A549 (cell line): Measurements from ENCODE around the gene DSG2. TPM values are rescaled to one million over a fixed set of nuclear protein-coding genes. Genes with fewer than 3 reads are reported as not detected.

Experiments
- ATAC-seq, 2 experiments: fragments of 200-7000 bp in 1 of 2; fragments of >200 bp in 1 of 2; cut with Nextera tagmentation in 1 of 2; cut with Tn5 transposase in 1 of 2; 3 replicates each; pipeline versions ENCODE4 v1.8.0 to v1.9.1; 2018 to 2020; ENCODE audit warnings: mild to moderate bottlenecking in 1 of 2, moderate library complexity in 1 of 2
- CTCF ChIA-PET: fragments of 300-600 bp; sonication (Branson Sonifier 250); formaldehyde crosslinking; extraction: SDS; loops from one replicate; lab custom pipeline; 2021; ENCODE audit warnings: antibody characterized with exemption, inconsistent platforms; lab: Yijun Ruan, JAX
- POLR2A ChIA-PET: fragments of 350-600 bp; formaldehyde crosslinking; extraction: SDS; loops from one replicate; lab custom pipeline; 2021; ENCODE audit warnings: antibody characterized with exemption, inconsistent platforms; lab: Yijun Ruan, JAX
- DNase-seq, 2 experiments: peaks; one replicate each; pipeline versions ENCODE4 v3.0.0 to v3.0.0-alpha.2; 2011 to 2016; ENCODE audit warnings: low read depth in 1 of 2, low spot score in 1 of 2
- FAIRE-seq: peaks from 2 replicates; lab custom pipeline; 2011; peaks lifted over from hg19 to GRCh38; lab: Jason Lieb, UNC
- H3K27ac ChIP-seq, 2 experiments: fragments of >200 bp; sonication (Bioruptor Twin); formaldehyde crosslinking; 3 replicates each; pipeline ENCODE4 v1.5.1; 2016 to 2017
- H3K4me1 ChIP-seq: fragments of >200 bp; sonication (Bioruptor Twin); formaldehyde crosslinking; 3 replicates; pipeline ENCODE4 v1.6.1; 2016
- H3K4me2 ChIP-seq: fragments of >200 bp; sonication (Bioruptor Twin); formaldehyde crosslinking; 3 replicates; pipeline ENCODE4 v1.6.1; 2016
- H3K4me3 ChIP-seq: fragments of >200 bp; sonication (Bioruptor Twin); formaldehyde crosslinking; 3 replicates; pipeline ENCODE4 v1.5.1; 2016
- H3K9me3 ChIP-seq: fragments of >200 bp; sonication (Bioruptor Twin); formaldehyde crosslinking; 3 replicates; pipeline ENCODE4 v1.6.1; 2016
- CBX2 ChIP-seq: fragments of 200-600 bp; sonication (generic); IDR thresholded peaks from 2 replicates; pipeline ENCODE4 v1.6.1; 2016; ENCODE audit warnings: low read depth, mild to moderate bottlenecking, borderline replicate concordance
- CBX8 ChIP-seq: fragments of 200-600 bp; sonication (generic); IDR thresholded peaks from 2 replicates; pipeline ENCODE4 v1.6.1; 2016
- CEBPB ChIP-seq, 2 experiments: fragments of >200 bp in 1 of 2; sonication (Bioruptor Twin) in 1 of 2; formaldehyde crosslinking in 1 of 2; IDR thresholded peaks; 2 replicates each; pipeline ENCODE4 v1.6.1; 2012 to 2016
- EHF ChIP-seq: fragments of 250-450 bp; sonication (Bioruptor Pico); IDR thresholded peaks from 2 replicates; pipeline ENCODE4 v1.5.0; 2020; ENCODE audit warnings: mild to moderate bottlenecking
- EP300 ChIP-seq, 2 experiments: fragments of >200 bp; sonication (Bioruptor Twin); formaldehyde crosslinking; IDR thresholded peaks; 2 replicates in 1 of 2; 3 replicates in 1 of 2; pipeline ENCODE4 v1.6.1; 2016 to 2017
- FOSB ChIP-seq: fragments of 250-450 bp; sonication (Bioruptor Pico); IDR thresholded peaks from 2 replicates; pipeline ENCODE4 v1.5.0; 2020; ENCODE audit warnings: mild to moderate bottlenecking, moderate library complexity
- HEYL ChIP-seq: fragments of 250-450 bp; sonication (Bioruptor Pico); IDR thresholded peaks from 2 replicates; pipeline ENCODE4 v1.8.0; 2021; ENCODE audit warnings: mild to moderate bottlenecking, moderate library complexity
- HOXA7 ChIP-seq: fragments of 250-450 bp; sonication (Bioruptor Pico); IDR thresholded peaks from 2 replicates; pipeline ENCODE4 v1.5.0; 2020; ENCODE audit warnings: mild to moderate bottlenecking, moderate library complexity
- HOXB13 ChIP-seq: fragments of 250-450 bp; sonication (Bioruptor Pico); IDR thresholded peaks from 2 replicates; pipeline ENCODE4 v1.5.0; 2020; ENCODE audit warnings: low read depth, mild to moderate bottlenecking, moderate library complexity
- HOXB5 ChIP-seq: fragments of 250-450 bp; sonication (Bioruptor Pico); IDR thresholded peaks from 2 replicates; pipeline ENCODE4 v1.5.0; 2020; ENCODE audit warnings: mild to moderate bottlenecking, moderate library complexity
- MAFK ChIP-seq: fragments of 450-650 bp; IDR thresholded peaks from 2 replicates; pipeline ENCODE4 v1.6.1; 2014; ENCODE audit not compliant: partially characterized antibody
- POLR2AphosphoS2 ChIP-seq: conservative IDR thresholded peaks from 2 replicates; pipeline ENCODE4 v1.6.1; 2012; ENCODE audit warnings: low read length, improper control_type of control experiment, inconsistent platforms
- TFCP2L1 ChIP-seq: fragments of 250-450 bp; sonication (Bioruptor Pico); IDR thresholded peaks from 2 replicates; pipeline ENCODE4 v1.5.0; 2021; ENCODE audit warnings: mild to moderate bottlenecking
- WGBS: methylation state at CpG from one replicate; pipeline ENCODE4 v1.1.6; 2017; ENCODE audit errors: missing lambda C conversion rate; 5-methylcytosine and 5-hydroxymethylcytosine counted together
- polyA plus RNA-seq, 4 experiments: library from polyadenylated mRNA; depleted of rRNA in 3 of 4; stranded (reverse); fragments of >200 nt; fragmentation: RNase III in 1 of 4; extraction: RNeasy Plus Mini Kit Qiagen cat#74134 plus additional on column Dnase treatment in 1 of 4; gene quantifications; 2 replicates in 3 of 4; 3 replicates in 1 of 4; pipeline ENCODE4 v1.2.3, GENCODE V29; 2011 to 2017
- TF ChIP-seq, protein P1 (sequence below): fragments of >200 bp; sonication (Bioruptor Twin); formaldehyde crosslinking; IDR thresholded peaks from 2 replicates; pipeline ENCODE4 v1.6.1; 2016
- TF ChIP-seq, protein P2 (sequence below): IDR thresholded peaks from 2 replicates; pipeline ENCODE4 v1.6.1; 2012
- TF ChIP-seq, protein P3 (sequence below): fragments of 200-600 bp; sonication (generic); IDR thresholded peaks from 2 replicates; pipeline ENCODE4 v1.6.1; 2016; ENCODE audit warnings: antibody characterized with exemption, mild to moderate bottlenecking, moderate library complexity
- TF ChIP-seq, protein P4 (sequence below): fragments of >200 bp; sonication (Bioruptor Twin); formaldehyde crosslinking; IDR thresholded peaks from 3 replicates; pipeline ENCODE4 v1.6.1; 2016
- TF ChIP-seq, protein P5 (sequence below): fragments of 250-450 bp; sonication (Bioruptor Pico); IDR thresholded peaks from 2 replicates; pipeline ENCODE4 v1.5.0; 2021; ENCODE audit warnings: mild to moderate bottlenecking, moderate library complexity, borderline replicate concordance

Gene DSG2
- polyA plus RNA-seq, 2 of the 4 experiments (the other 2 are of a cell fraction) = 40.0 to 91.7 TPM

DNA sequence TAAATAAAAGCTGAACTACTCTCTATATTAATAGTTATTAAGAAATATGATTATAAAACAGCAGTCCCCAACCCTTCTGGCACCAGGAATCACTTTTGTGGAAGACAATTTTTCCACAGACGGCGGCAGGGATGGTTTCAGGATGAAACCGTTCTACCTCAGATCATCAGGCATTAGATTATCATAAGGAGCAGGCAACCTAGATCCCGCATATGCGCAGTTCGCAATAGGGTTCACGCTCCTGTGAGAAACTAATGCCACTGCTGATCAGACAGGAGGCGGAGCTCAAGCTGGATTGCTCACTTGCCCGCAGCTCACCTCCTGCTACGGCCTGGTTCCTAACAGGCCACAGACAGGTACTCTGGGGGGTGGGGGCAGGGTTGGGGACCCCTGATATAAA is 19.3 kb upstream of the DSG2 start:
- TF ChIP-seq MAFK (no peak), FOSB (no peak), TFCP2L1 (CRISPR knock-in tag) (no peak), CBX2 (no peak), POLR2AphosphoS2 (no peak), HOXA7 (no peak), EHF (CRISPR knock-in tag) (no peak), HOXB5 (CRISPR knock-in tag) (no peak), HEYL (CRISPR knock-in tag) (no peak), CBX8 (no peak), CEBPB (IDR thresholded peaks at IDR 0.05) (no peak)
- TF ChIP-seq, protein P1, sequence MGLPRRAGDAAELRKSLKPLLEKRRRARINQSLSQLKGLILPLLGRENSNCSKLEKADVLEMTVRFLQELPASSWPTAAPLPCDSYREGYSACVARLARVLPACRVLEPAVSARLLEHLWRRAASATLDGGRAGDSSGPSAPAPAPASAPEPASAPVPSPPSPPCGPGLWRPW = no peak
- TF ChIP-seq, protein P2, sequence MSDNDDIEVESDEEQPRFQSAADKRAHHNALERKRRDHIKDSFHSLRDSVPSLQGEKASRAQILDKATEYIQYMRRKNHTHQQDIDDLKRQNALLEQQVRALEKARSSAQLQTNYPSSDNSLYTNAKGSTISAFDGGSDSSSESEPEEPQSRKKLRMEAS = no peak
- TF ChIP-seq, protein P3, sequence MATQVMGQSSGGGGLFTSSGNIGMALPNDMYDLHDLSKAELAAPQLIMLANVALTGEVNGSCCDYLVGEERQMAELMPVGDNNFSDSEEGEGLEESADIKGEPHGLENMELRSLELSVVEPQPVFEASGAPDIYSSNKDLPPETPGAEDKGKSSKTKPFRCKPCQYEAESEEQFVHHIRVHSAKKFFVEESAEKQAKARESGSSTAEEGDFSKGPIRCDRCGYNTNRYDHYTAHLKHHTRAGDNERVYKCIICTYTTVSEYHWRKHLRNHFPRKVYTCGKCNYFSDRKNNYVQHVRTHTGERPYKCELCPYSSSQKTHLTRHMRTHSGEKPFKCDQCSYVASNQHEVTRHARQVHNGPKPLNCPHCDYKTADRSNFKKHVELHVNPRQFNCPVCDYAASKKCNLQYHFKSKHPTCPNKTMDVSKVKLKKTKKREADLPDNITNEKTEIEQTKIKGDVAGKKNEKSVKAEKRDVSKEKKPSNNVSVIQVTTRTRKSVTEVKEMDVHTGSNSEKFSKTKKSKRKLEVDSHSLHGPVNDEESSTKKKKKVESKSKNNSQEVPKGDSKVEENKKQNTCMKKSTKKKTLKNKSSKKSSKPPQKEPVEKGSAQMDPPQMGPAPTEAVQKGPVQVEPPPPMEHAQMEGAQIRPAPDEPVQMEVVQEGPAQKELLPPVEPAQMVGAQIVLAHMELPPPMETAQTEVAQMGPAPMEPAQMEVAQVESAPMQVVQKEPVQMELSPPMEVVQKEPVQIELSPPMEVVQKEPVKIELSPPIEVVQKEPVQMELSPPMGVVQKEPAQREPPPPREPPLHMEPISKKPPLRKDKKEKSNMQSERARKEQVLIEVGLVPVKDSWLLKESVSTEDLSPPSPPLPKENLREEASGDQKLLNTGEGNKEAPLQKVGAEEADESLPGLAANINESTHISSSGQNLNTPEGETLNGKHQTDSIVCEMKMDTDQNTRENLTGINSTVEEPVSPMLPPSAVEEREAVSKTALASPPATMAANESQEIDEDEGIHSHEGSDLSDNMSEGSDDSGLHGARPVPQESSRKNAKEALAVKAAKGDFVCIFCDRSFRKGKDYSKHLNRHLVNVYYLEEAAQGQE = no peak
- TF ChIP-seq, protein P4, sequence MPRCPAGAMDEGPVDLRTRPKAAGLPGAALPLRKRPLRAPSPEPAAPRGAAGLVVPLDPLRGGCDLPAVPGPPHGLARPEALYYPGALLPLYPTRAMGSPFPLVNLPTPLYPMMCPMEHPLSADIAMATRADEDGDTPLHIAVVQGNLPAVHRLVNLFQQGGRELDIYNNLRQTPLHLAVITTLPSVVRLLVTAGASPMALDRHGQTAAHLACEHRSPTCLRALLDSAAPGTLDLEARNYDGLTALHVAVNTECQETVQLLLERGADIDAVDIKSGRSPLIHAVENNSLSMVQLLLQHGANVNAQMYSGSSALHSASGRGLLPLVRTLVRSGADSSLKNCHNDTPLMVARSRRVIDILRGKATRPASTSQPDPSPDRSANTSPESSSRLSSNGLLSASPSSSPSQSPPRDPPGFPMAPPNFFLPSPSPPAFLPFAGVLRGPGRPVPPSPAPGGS = no peak
- TF ChIP-seq, protein P5, sequence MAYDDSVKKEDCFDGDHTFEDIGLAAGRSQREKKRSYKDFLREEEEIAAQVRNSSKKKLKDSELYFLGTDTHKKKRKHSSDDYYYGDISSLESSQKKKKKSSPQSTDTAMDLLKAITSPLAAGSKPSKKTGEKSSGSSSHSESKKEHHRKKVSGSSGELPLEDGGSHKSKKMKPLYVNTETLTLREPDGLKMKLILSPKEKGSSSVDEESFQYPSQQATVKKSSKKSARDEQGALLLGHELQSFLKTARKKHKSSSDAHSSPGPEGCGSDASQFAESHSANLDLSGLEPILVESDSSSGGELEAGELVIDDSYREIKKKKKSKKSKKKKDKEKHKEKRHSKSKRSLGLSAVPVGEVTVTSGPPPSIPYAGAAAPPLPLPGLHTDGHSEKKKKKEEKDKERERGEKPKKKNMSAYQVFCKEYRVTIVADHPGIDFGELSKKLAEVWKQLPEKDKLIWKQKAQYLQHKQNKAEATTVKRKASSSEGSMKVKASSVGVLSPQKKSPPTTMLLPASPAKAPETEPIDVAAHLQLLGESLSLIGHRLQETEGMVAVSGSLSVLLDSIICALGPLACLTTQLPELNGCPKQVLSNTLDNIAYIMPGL (CRISPR knock-in tag) = no peak
- TF ChIP-seq, all 56 proteins: peak for 0
- ChIA-PET CTCF (no interaction called here), POLR2A (no interaction called here)
- 91% methylated on average over 10 of the region's 10 CpGs for whole genome bisulfite sequencing
- H3K27ac ChIP-seq = no peak overlapping the region
- H3K4me3 ChIP-seq = no peak overlapping the region
- no peaks in the 10 kb centered on the region for H3K4me1 ChIP-seq
- DNase-seq = no peak
- no peak for ATAC-seq
- no peaks in the 10 kb centered on the region for H3K9me3 ChIP-seq
- H3K4me2 ChIP-seq = no peak overlapping the region
- no peak for FAIRE-seq

DNA sequence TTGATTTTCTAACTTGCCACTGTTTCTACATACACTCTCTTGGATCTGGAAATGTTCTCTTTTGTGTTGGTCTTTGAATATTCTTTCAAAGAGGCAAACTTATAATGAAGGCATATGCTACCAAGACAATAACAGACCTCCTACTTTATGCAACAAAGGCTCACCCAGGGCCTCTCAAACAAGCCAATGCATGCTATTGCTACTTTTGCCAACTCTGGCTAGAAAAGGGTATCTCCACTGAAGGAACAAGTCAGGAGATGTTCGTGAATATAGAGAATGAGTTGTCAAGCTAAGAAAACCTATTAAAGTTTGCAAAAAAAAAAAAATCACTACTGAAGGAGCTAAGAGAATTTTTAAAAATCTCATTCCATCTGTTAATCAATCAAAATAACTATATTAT is 15.9 kb upstream of the DSG2 start:
- FAIRE-seq (no peak), ATAC-seq (no peak), DNase-seq (no peak)
- 55% methylated on average over 1 of the region's 1 CpG for WGBS
- no peak overlapping the region for H3K4me3 ChIP-seq
- H3K27ac ChIP-seq = no peak overlapping the region
- TF ChIP-seq EP300 (IDR thresholded peaks at IDR 0.05) (no peak), FOSB (no peak), HOXB13 (CRISPR knock-in tag) (no peak)
- POLR2A ChIA-PET = no interaction called here
- H3K4me2 ChIP-seq = no peak overlapping the region
- H3K4me1 ChIP-seq = peaks cover 5% of the 10 kb centered on the region; the same call in 2 of the 3 replicates
- CTCF ChIA-PET = no interaction called here
- no peaks in the 10 kb centered on the region for H3K9me3 ChIP-seq
